ENCODE measurements around the gene DLG2. TPM values are rescaled to one million over a fixed set of nuclear protein-coding genes. Genes with fewer than 3 reads are reported as not detected.
"Not testable (repeated sequence)": the region's sequence is repeated elsewhere in the genome, so short reads cannot be mapped to it uniquely, and the experiment has no call there.

The DLG2 gene
- total RNA-seq, 1 experiment from 2014 or later = 12.1 TPM

GRCh38 chr11:84819537-84819936 lies 807.6 kb downstream of the DLG2 start:
- no peak overlapping the region for H3K4me3 ChIP-seq
- H3K4me1 ChIP-seq = no peaks in the 10 kb centered on the region; the same call in 1 of the 2 replicates
- H3K36me3 ChIP-seq = no peaks in the 10 kb centered on the region
- no peaks in the 10 kb centered on the region for H3K27me3 ChIP-seq
- H3K27ac ChIP-seq = no peak overlapping the region
- no peaks in the 10 kb centered on the region for H3K9me3 ChIP-seq (replicated peaks)
- DNase-seq = peak; percentile 17 to 36

GRCh38 chr11:84819128-84819527 lies 808.0 kb downstream of the DLG2 start:
- Histone ChIP-seq H3K36me3 (no peaks in the 10 kb centered on the region), H3K4me3 (no peak overlapping the region), H3K4me1 (no peaks in the 10 kb centered on the region; the same call in 1 of the 2 replicates), H3K27ac (no peak overlapping the region), H3K9me3 (replicated peaks) (no peaks in the 10 kb centered on the region), H3K27me3 (no peaks in the 10 kb centered on the region)
- peak in 1 of 2 experiments; percentile 65 for DNase-seq

GRCh38 chr11:84817998-84818397 lies 809.1 kb downstream of the DLG2 start:
- DNase-seq = no peak
- no peak overlapping the region for H3K4me3 ChIP-seq
- no peak overlapping the region for H3K27ac ChIP-seq
- no peaks in the 10 kb centered on the region for H3K9me3 ChIP-seq (replicated peaks)
- no peaks in the 10 kb centered on the region; the same call in 1 of the 2 replicates for H3K4me1 ChIP-seq
- H3K36me3 ChIP-seq = no peaks in the 10 kb centered on the region
- no peaks in the 10 kb centered on the region for H3K27me3 ChIP-seq

- no peaks in the 10 kb centered on the region for H3K27me3 ChIP-seq
- no peak for DNase-seq
- no peaks in the 10 kb centered on the region for H3K36me3 ChIP-seq
- no peaks in the 10 kb centered on the region for H3K4me1 ChIP-seq
- no peaks in the 10 kb centered on the region for H3K9me3 ChIP-seq (replicated peaks)
- no peak overlapping the region for H3K27ac ChIP-seq
- H3K4me3 ChIP-seq = no peak overlapping the region
Measured at GRCh38 chr11:84812471-84812969, 814.6 kb downstream of the DLG2 start.

- Histone ChIP-seq H3K9me3 (replicated peaks) (peaks cover 11% of the 10 kb centered on the region; the same call in 1 of the 2 replicates), H3K27ac (no peak overlapping the region), H3K27me3 (no peaks in the 10 kb centered on the region), H3K4me3 (no peak overlapping the region), H3K36me3 (no peaks in the 10 kb centered on the region), H3K4me1 (no peaks in the 10 kb centered on the region)
- no peak for DNase-seq
Measured at GRCh38 chr11:84806354-84806753, 820.8 kb downstream of the DLG2 start.

- H3K4me3 ChIP-seq = no peak overlapping the region
- DNase-seq = no peak
- no peaks in the 10 kb centered on the region for H3K27me3 ChIP-seq
- no peaks in the 10 kb centered on the region for H3K36me3 ChIP-seq
- no peaks in the 10 kb centered on the region for H3K4me1 ChIP-seq
- H3K27ac ChIP-seq = no peak overlapping the region
- peaks cover 11% of the 10 kb centered on the region; the same call in 1 of the 2 replicates for H3K9me3 ChIP-seq (replicated peaks)
Measured at GRCh38 chr11:84804041-84804440, 823.1 kb downstream of the DLG2 start.

- peak; percentile 28 to 65 for DNase-seq
- Histone ChIP-seq H3K4me3 (no peak overlapping the region), H3K27me3 (no peaks in the 10 kb centered on the region), H3K27ac (no peak overlapping the region), H3K9me3 (replicated peaks) (0 out of 2 replicates have a peak, but pooled peaks cover 2% of the 10 kb centered on the region), H3K36me3 (no peaks in the 10 kb centered on the region), H3K4me1 (no peaks in the 10 kb centered on the region)
Measured at GRCh38 chr11:84800755-84801346, 826.3 kb downstream of the DLG2 start.

GRCh38 chr11:84799112-84799511 lies 828.0 kb downstream of the DLG2 start:
- no peaks in the 10 kb centered on the region for H3K27me3 ChIP-seq
- H3K4me3 ChIP-seq = no peak overlapping the region
- peak in 1 of 2 experiments; percentile 18 for DNase-seq
- H3K27ac ChIP-seq = no peak overlapping the region
- no peaks in the 10 kb centered on the region for H3K36me3 ChIP-seq
- no peaks in the 10 kb centered on the region for H3K4me1 ChIP-seq
- H3K9me3 ChIP-seq (replicated peaks) = no peaks in the 10 kb centered on the region

GRCh38 chr11:84795698-84796097 lies 831.4 kb downstream of the DLG2 start:
- Histone ChIP-seq H3K4me1 (no peaks in the 10 kb centered on the region), H3K4me3 (no peak overlapping the region), H3K27me3 (no peaks in the 10 kb centered on the region), H3K27ac (no peak overlapping the region), H3K36me3 (no peaks in the 10 kb centered on the region), H3K9me3 (replicated peaks) (no peaks in the 10 kb centered on the region)
- no peak for DNase-seq

GRCh38 chr11:84794663-84795443 lies 832.3 kb downstream of the DLG2 start:
- no peaks in the 10 kb centered on the region for H3K9me3 ChIP-seq (replicated peaks)
- no peak for DNase-seq
- no peak overlapping the region for H3K4me3 ChIP-seq
- no peak overlapping the region for H3K27ac ChIP-seq
- no peaks in the 10 kb centered on the region for H3K4me1 ChIP-seq
- H3K27me3 ChIP-seq = no peaks in the 10 kb centered on the region
- H3K36me3 ChIP-seq = no peaks in the 10 kb centered on the region

- Histone ChIP-seq H3K36me3 (no peaks in the 10 kb centered on the region), H3K9me3 (replicated peaks) (no peaks in the 10 kb centered on the region), H3K27ac (no peak overlapping the region), H3K27me3 (no peaks in the 10 kb centered on the region), H3K4me3 (no peak overlapping the region), H3K4me1 (peaks cover under 1% of the 10 kb centered on the region; the same call in 1 of the 2 replicates)
- no peak for DNase-seq
Measured at GRCh38 chr11:84793318-84793717, 833.8 kb downstream of the DLG2 start.

GRCh38 chr11:84790849-84791427 lies 836.2 kb downstream of the DLG2 start:
- no peak overlapping the region for H3K27ac ChIP-seq

GRCh38 chr11:84788220-84788619 lies 838.9 kb downstream of the DLG2 start:
- Histone ChIP-seq H3K36me3 (no peaks in the 10 kb centered on the region), H3K9me3 (replicated peaks) (no peaks in the 10 kb centered on the region), H3K4me3 (no peak overlapping the region), H3K4me1 (peaks cover 3% of the 10 kb centered on the region; the same call in 1 of the 2 replicates), H3K27ac (no peak overlapping the region), H3K27me3 (no peaks in the 10 kb centered on the region)
- DNase-seq = peak in 1 of 2 experiments; percentile 10

More at GRCh38 chr11:84790849-84791427, 836.2 kb downstream of the DLG2 start:
- DNase-seq = peak in 1 of 2 experiments; percentile 37
- no peaks in the 10 kb centered on the region for H3K9me3 ChIP-seq (replicated peaks)
- no peaks in the 10 kb centered on the region for H3K36me3 ChIP-seq
- H3K4me3 ChIP-seq = no peak overlapping the region
- no peaks in the 10 kb centered on the region for H3K27me3 ChIP-seq
- H3K4me1 ChIP-seq = peaks cover 3% of the 10 kb centered on the region; the same call in 1 of the 2 replicates

- not testable (repeated sequence) for H3K4me1 ChIP-seq; H3K36me3 ChIP-seq; H3K27me3 ChIP-seq; H3K9me3 ChIP-seq (replicated peaks); H3K4me3 ChIP-seq; H3K27ac ChIP-seq; DNase-seq
Measured at GRCh38 chr11:84784158-84784557, 843.0 kb downstream of the DLG2 start.

Measured in SJCRH30 (cell line).